HG03139 (cell line): ENCODE measurements around the gene ZNF367.

Experiments used
- ATAC-seq: cut with Tn5 transposase; IDR thresholded peaks from one replicate; pipeline ENCODE4 v1.9.1; 2021; ENCODE audit not compliant: unreplicated experiment

The ZNF367 gene

GRCh38 chr9:96418083-96418919 lies at the start of gene ZNF367:
Gene ZNF367 (minus strand): TSS chr9:96418370. CDS start chr9:96418032, 338 bp downstream.
- peak; percentile 57 for ATAC-seq

GRCh38 chr9:96467784-96468183 lies 49.6 kb upstream of the ZNF367 start:
- ATAC-seq, result no peak

- no peak for ATAC-seq
Observed at GRCh38 chr9:96464426-96464825, 46.3 kb upstream of the ZNF367 start.

GRCh38 chr9:96462541-96462940 lies 44.4 kb upstream of the ZNF367 start:
- no peak for ATAC-seq

GRCh38 chr9:96461336-96461735 lies 43.2 kb upstream of the ZNF367 start:
- no peak for ATAC-seq

- no peak for ATAC-seq
Observed at GRCh38 chr9:96460882-96461281, 42.7 kb upstream of the ZNF367 start.

GRCh38 chr9:96460470-96460869 lies 42.3 kb upstream of the ZNF367 start:
- no peak for ATAC-seq

- ATAC-seq, result no peak
Observed at GRCh38 chr9:96459268-96460007, 41.3 kb upstream of the ZNF367 start.

- ATAC-seq, result no peak
Observed at GRCh38 chr9:96458226-96458625, 40.1 kb upstream of the ZNF367 start.

GRCh38 chr9:96457266-96457665 lies 39.1 kb upstream of the ZNF367 start:
- no peak for ATAC-seq

GRCh38 chr9:96453625-96454024 lies 35.5 kb upstream of the ZNF367 start:
- ATAC-seq, result no peak

GRCh38 chr9:96450613-96451528 lies 32.7 kb upstream of the ZNF367 start:
- ATAC-seq, result no peak

- peak; percentile 95 for ATAC-seq
Observed at GRCh38 chr9:96449845-96450612, 31.9 kb upstream of the ZNF367 start, which contains the start of gene HABP4. Gene HABP4 (plus strand): TSS chr9:96450169. CDS start chr9:96450280, 111 bp downstream.

GRCh38 chr9:96449523-96449844 lies 31.3 kb upstream of the ZNF367 start:
- no peak for ATAC-seq

GRCh38 chr9:96448546-96449170 lies 30.5 kb upstream of the ZNF367 start:
- ATAC-seq, result no peak

- ATAC-seq, result no peak
Observed at GRCh38 chr9:96447406-96447805, 29.2 kb upstream of the ZNF367 start.

- no peak for ATAC-seq
Observed at GRCh38 chr9:96442491-96442890, 24.3 kb upstream of the ZNF367 start.

GRCh38 chr9:96441798-96442445 lies 23.8 kb upstream of the ZNF367 start:
- no peak for ATAC-seq

GRCh38 chr9:96440671-96441199 lies 22.6 kb upstream of the ZNF367 start:
- no peak for ATAC-seq
